PC-9 (cell line): ENCODE results near the gene MARK2.

Source experiments
- EZH2 ChIP-seq: fragments of 200-600 bp; sonication (generic); IDR thresholded peaks from 2 replicates; pipeline ENCODE4 v1.8.0; 2017; ENCODE audit warnings: antibody characterized with exemption, low read depth
- TF ChIP-seq, protein P1 (sequence below): fragments of 200-600 bp; sonication (generic); conservative IDR thresholded peaks from 2 replicates; pipeline ENCODE4 v1.6.1; 2017; ENCODE audit warnings: mixed run types, antibody characterized with exemption, mild to moderate bottlenecking, moderate library complexity

DNA sequence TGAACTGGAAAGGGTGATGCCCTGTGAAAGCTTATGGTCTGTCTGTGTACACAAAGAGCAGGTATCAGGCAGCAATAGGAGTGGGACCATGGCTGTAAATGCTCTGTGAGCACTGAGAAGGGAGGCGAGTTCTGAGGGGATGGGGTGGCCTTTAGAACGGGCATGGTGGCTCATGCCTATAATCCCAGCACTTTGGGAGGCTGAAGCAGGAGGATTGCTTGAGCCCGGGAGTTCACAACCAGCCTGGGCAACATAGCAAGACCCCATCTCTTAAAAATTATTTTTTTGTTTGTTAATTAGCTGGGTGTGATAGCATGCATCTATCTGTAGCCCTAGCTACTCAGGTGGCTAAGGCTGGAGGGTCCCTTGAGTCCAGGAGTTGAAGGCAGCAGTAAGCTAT lies 22.2 kb upstream of the MARK2 start:
- TF ChIP-seq, protein P1, sequence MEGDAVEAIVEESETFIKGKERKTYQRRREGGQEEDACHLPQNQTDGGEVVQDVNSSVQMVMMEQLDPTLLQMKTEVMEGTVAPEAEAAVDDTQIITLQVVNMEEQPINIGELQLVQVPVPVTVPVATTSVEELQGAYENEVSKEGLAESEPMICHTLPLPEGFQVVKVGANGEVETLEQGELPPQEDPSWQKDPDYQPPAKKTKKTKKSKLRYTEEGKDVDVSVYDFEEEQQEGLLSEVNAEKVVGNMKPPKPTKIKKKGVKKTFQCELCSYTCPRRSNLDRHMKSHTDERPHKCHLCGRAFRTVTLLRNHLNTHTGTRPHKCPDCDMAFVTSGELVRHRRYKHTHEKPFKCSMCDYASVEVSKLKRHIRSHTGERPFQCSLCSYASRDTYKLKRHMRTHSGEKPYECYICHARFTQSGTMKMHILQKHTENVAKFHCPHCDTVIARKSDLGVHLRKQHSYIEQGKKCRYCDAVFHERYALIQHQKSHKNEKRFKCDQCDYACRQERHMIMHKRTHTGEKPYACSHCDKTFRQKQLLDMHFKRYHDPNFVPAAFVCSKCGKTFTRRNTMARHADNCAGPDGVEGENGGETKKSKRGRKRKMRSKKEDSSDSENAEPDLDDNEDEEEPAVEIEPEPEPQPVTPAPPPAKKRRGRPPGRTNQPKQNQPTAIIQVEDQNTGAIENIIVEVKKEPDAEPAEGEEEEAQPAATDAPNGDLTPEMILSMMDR, result no peak
- no peak for TF ChIP-seq EZH2
